GM12864 (cell line): ENCODE results near the gene ARID3B.

Experiments used
- DNase-seq: peaks from one replicate; pipeline ENCODE4 v3.0.0-alpha.2; 2011; ENCODE audit warnings: low read depth
- H3K4me3 ChIP-seq: 2 replicates; pipeline ENCODE4 v1.5.1; 2011; ENCODE audit warnings: mild to moderate bottlenecking, low read depth, low read length, control low read depth
- TF ChIP-seq, protein P1 (sequence below): IDR thresholded peaks from 2 replicates; pipeline ENCODE4 v1.5.1; 2011; ENCODE audit warnings: low read depth, mild to moderate bottlenecking, moderate library complexity, low read length, control low read depth, inconsistent platforms; ENCODE audit errors: missing control alignments

The ARID3B gene

DNA sequence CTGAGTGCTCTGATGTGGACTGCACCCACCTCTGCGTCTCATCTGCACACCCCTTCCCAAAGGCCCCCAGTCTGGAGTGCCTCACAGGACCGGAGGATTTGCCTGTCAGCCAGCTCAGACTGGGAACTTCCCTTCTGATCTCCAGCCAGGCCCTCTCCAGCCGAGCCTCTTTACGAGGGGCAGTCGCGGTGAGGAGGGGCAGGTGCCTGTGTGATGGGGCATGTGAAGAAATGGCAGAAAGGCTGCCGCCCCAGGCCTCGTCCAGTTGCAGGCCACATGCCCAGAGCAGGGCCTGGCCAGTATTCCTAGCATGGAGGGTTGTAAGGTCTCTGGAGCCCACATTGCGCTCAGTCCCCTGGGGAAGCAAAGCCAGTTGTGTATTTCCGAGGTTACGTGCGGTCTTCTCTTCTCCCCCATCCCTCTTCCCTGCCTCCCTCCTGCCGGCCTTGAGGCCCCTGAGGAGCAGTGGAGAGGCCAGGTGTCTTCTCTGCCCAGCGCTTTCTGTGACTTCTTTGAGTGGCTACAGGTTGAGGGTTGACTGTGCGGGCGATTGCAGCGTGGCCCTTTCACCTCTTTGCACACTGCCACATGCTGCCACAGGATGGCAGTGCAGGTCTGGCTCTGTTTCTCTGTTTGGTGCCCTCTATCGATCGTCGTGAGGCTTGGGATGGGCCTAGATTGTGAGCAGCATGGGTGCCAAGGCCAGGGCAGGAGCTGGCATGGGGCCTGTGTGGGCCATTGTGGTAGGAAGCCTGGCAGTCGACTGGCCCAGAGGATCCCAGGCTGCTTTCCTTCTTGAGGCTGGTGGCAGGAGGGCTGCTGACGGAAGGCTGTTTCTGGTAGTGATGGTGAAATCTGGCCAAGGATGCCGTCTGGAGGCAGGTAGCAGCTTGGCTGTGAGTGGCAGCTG is 79.9 kb downstream of the ARID3B start:
- no peak for DNase-seq
- TF ChIP-seq, protein P1, sequence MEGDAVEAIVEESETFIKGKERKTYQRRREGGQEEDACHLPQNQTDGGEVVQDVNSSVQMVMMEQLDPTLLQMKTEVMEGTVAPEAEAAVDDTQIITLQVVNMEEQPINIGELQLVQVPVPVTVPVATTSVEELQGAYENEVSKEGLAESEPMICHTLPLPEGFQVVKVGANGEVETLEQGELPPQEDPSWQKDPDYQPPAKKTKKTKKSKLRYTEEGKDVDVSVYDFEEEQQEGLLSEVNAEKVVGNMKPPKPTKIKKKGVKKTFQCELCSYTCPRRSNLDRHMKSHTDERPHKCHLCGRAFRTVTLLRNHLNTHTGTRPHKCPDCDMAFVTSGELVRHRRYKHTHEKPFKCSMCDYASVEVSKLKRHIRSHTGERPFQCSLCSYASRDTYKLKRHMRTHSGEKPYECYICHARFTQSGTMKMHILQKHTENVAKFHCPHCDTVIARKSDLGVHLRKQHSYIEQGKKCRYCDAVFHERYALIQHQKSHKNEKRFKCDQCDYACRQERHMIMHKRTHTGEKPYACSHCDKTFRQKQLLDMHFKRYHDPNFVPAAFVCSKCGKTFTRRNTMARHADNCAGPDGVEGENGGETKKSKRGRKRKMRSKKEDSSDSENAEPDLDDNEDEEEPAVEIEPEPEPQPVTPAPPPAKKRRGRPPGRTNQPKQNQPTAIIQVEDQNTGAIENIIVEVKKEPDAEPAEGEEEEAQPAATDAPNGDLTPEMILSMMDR, result peak; percentile 100
- no peak overlapping the region for H3K4me3 ChIP-seq

DNA sequence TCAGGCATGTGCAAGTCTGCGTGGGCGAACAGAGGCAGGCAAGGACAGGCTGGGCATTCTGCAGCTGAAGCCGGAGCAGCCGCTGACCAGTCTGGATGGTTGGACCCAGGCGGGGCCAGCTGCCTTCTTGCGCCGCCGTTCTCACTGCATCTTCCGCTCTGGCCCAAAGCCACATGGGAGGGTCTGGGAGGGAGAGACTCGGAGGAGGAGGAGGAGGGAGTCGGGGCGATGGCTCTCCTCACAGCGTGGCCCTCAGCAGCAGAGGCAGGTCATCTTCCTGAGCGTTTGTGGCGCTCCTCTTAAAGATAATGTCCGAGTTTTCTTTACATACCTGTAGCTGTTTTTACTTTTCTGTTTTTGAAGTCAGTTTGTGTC is 80.5 kb downstream of the ARID3B start:
- no peak for DNase-seq
- no peak overlapping the region for H3K4me3 ChIP-seq
- TF ChIP-seq, protein P1, result no peak

DNA sequence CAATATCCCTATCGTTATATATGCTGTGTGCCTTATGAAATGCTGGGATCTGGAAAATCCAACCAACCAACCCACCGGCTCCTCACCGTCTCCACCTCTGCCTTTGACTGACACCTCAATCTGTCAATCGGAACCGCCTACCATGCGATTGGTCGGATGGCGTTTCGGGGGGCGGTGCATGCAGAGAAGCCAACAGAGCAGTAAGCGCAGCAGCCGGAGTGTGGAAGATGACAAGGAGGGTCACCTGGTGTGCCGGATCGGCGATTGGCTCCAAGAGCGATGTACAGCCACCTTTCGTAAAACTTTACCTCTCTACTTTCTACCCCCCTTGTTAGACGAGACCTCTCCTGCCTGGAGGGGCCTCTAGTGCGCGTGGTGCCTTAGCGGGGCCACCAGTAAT is 80.9 kb downstream of the ARID3B start:
- TF ChIP-seq, protein P1, result no peak
- DNase-seq, result no peak
- no peak overlapping the region for H3K4me3 ChIP-seq

DNA sequence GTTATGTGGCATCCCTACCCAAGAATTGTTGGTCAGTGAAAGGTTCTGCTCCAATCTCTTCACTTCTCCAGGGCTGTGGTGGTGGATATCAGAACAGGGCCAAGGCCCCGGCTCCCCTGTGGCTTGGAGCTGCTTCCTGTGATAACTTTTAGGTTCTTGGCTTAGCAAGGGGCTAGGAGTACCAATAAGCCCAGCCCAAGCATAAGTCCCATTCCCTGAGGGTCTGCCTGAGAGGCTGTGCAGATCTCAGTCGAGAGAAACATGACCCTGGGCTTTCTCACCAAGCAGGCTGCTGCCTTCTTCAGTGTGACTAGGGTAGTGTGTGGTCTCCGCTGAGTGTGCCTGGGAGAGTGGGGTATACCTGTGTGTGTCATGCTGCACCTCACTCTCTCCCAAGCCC is 81.7 kb downstream of the ARID3B start:
- no peak overlapping the region for H3K4me3 ChIP-seq
- TF ChIP-seq, protein P1, result no peak
- no peak for DNase-seq

- DNase-seq, result no peak
- TF ChIP-seq, protein P1, result no peak
- H3K4me3 ChIP-seq, result no peak overlapping the region
Measured at GRCh38 chr15:74624020-74624602, 83.1 kb downstream of the ARID3B start.

GRCh38 chr15:74625693-74626092 is 84.7 kb downstream of the ARID3B start:
- no peak for DNase-seq
- TF ChIP-seq, protein P1, result no peak
- H3K4me3 ChIP-seq, result no peak overlapping the region
